HUES64 (cell line): Measurements from ENCODE around the gene MITF.

Source experiments
- H3K27ac ChIP-seq: 2 replicates; pipeline ENCODE4 v1.7.0; 2013; ENCODE audit warnings: low read depth, low read length, inconsistent platforms
- H3K27me3 ChIP-seq: 2 replicates; pipeline ENCODE4 v1.6.1; 2013; ENCODE audit warnings: mild to moderate bottlenecking, low read length; ENCODE audit not compliant: insufficient read depth
- H3K36me3 ChIP-seq: 2 replicates; pipeline ENCODE4 v1.6.1; 2013; ENCODE audit warnings: mild to moderate bottlenecking, low read length; ENCODE audit not compliant: insufficient read depth
- H3K4me1 ChIP-seq: 2 replicates; pipeline ENCODE4 v1.6.1; 2013; ENCODE audit warnings: mild to moderate bottlenecking, low read length, moderate library complexity; ENCODE audit not compliant: insufficient read depth
- H3K4me3 ChIP-seq: 2 replicates; pipeline ENCODE4 v1.5.1; 2013; ENCODE audit warnings: mild to moderate bottlenecking, low read length, moderate library complexity
- H3K9ac ChIP-seq: 2 replicates; pipeline ENCODE4 v1.6.1; 2013; ENCODE audit warnings: mild to moderate bottlenecking, low read depth, low read length
- H3K9me3 ChIP-seq: 2 replicates; pipeline ENCODE4 v1.6.1; 2013; ENCODE audit warnings: low read depth, low read length; ENCODE audit not compliant: insufficient read depth
- WGBS: fragments of 150-250, 120-280 bp; methylation state at CpG from one replicate; pipeline ENCODE4 v1.1.7; 2013; ENCODE audit warnings: missing lambda C conversion rate; 5-methylcytosine and 5-hydroxymethylcytosine counted together

MITF gene

GRCh38 chr3:69880069-69880640, 140.9 kb downstream of the MITF start:
- no peaks in the 10 kb centered on the region for H3K36me3 ChIP-seq
- no peaks in the 10 kb centered on the region for H3K9me3 ChIP-seq
- 91% methylated on average over 3 of the region's 4 CpGs for WGBS
- H3K27me3 ChIP-seq: no peaks in the 10 kb centered on the region
- no peak overlapping the region for H3K27ac ChIP-seq
- H3K4me3 ChIP-seq: no peak overlapping the region
- H3K4me1 ChIP-seq: no peaks in the 10 kb centered on the region
- no peak overlapping the region for H3K9ac ChIP-seq

GRCh38 chr3:69881051-69881450, 141.8 kb downstream of the MITF start:
- Histone ChIP-seq H3K4me3 (no peak overlapping the region), H3K27ac (no peak overlapping the region), H3K27me3 (no peaks in the 10 kb centered on the region), H3K9ac (no peak overlapping the region), H3K9me3 (no peaks in the 10 kb centered on the region), H3K4me1 (no peaks in the 10 kb centered on the region), H3K36me3 (no peaks in the 10 kb centered on the region)
- no CpG with 5 or more reads among the region's 1 CpG for whole genome bisulfite sequencing

GRCh38 chr3:69881756-69882428, 142.6 kb downstream of the MITF start:
- Histone ChIP-seq H3K9ac (no peak overlapping the region), H3K4me1 (no peaks in the 10 kb centered on the region), H3K36me3 (no peaks in the 10 kb centered on the region), H3K9me3 (no peaks in the 10 kb centered on the region), H3K27me3 (no peaks in the 10 kb centered on the region), H3K27ac (no peak overlapping the region), H3K4me3 (no peak overlapping the region)
- 94% methylated on average over 4 of the region's 5 CpGs for WGBS

- H3K4me3 ChIP-seq: no peak overlapping the region
- H3K27me3 ChIP-seq: no peaks in the 10 kb centered on the region
- no peak overlapping the region for H3K9ac ChIP-seq
- WGBS: 90% methylated on average over 4 of the region's 4 CpGs
- no peaks in the 10 kb centered on the region for H3K4me1 ChIP-seq
- H3K36me3 ChIP-seq: no peaks in the 10 kb centered on the region
- no peak overlapping the region for H3K27ac ChIP-seq
- H3K9me3 ChIP-seq: no peaks in the 10 kb centered on the region
These were observed 143.3 kb downstream of the MITF start for GRCh38 chr3:69882560-69882959.

GRCh38 chr3:69888040-69888942, 149.0 kb downstream of the MITF start:
- peaks cover 6% of the 10 kb centered on the region; the same call in 1 of the 2 replicates for H3K27me3 ChIP-seq
- no peaks in the 10 kb centered on the region for H3K36me3 ChIP-seq
- H3K4me3 ChIP-seq: no peak overlapping the region
- no peak overlapping the region for H3K9ac ChIP-seq
- peaks cover 23% of the 10 kb centered on the region for H3K4me1 ChIP-seq
- H3K9me3 ChIP-seq: no peaks in the 10 kb centered on the region
- 95% methylated on average over 11 of the region's 13 CpGs for WGBS
- H3K27ac ChIP-seq: no peak overlapping the region

GRCh38 chr3:69888943-69889315, 149.7 kb downstream of the MITF start:
- 90% methylated on average over 3 of the region's 3 CpGs for WGBS
- H3K4me3 ChIP-seq: no peak overlapping the region
- peaks cover 30% of the 10 kb centered on the region for H3K4me1 ChIP-seq

GRCh38 chr3:69890084-69890483, 150.8 kb downstream of the MITF start:
- no peak overlapping the region for H3K27ac ChIP-seq
- peaks cover 7% of the 10 kb centered on the region; the same call in 1 of the 2 replicates for H3K27me3 ChIP-seq
- WGBS: 92% methylated on average over 2 of the region's 4 CpGs
- peaks cover 30% of the 10 kb centered on the region for H3K4me1 ChIP-seq
- H3K36me3 ChIP-seq: no peaks in the 10 kb centered on the region
- H3K9me3 ChIP-seq: no peaks in the 10 kb centered on the region
- H3K9ac ChIP-seq: no peak overlapping the region
- H3K4me3 ChIP-seq: no peak overlapping the region

More at GRCh38 chr3:69888943-69889315, 149.7 kb downstream of the MITF start:
- Histone ChIP-seq H3K27ac (no peak overlapping the region), H3K9ac (no peak overlapping the region), H3K36me3 (no peaks in the 10 kb centered on the region), H3K27me3 (peaks cover 7% of the 10 kb centered on the region; the same call in 1 of the 2 replicates), H3K9me3 (no peaks in the 10 kb centered on the region)

- no peaks in the 10 kb centered on the region for H3K9me3 ChIP-seq
- peaks cover 7% of the 10 kb centered on the region; the same call in 1 of the 2 replicates for H3K27me3 ChIP-seq
- H3K36me3 ChIP-seq: no peaks in the 10 kb centered on the region
- H3K9ac ChIP-seq: no peak overlapping the region
- H3K27ac ChIP-seq: no peak overlapping the region
- peaks cover 30% of the 10 kb centered on the region for H3K4me1 ChIP-seq
- 100% methylated on average over 1 of the region's 2 CpGs for WGBS
- H3K4me3 ChIP-seq: no peak overlapping the region
These were observed 151.4 kb downstream of the MITF start for GRCh38 chr3:69890691-69891090.

- no peaks in the 10 kb centered on the region for H3K9me3 ChIP-seq
- H3K4me3 ChIP-seq: no peak overlapping the region; the same call in 1 of the 2 replicates
- peaks cover 14% of the 10 kb centered on the region; the same call in 1 of the 2 replicates for H3K27me3 ChIP-seq
- H3K27ac ChIP-seq: no peak overlapping the region
- H3K36me3 ChIP-seq: no peaks in the 10 kb centered on the region
- H3K4me1 ChIP-seq: peaks cover 30% of the 10 kb centered on the region
- 68% methylated on average over 4 of the region's 4 CpGs for WGBS
- no peak overlapping the region for H3K9ac ChIP-seq
These were observed 153.4 kb downstream of the MITF start for GRCh38 chr3:69892706-69893105.

GRCh38 chr3:69893274-69893673, 154.0 kb downstream of the MITF start:
- Histone ChIP-seq H3K27me3 (peaks cover 14% of the 10 kb centered on the region; the same call in 1 of the 2 replicates), H3K27ac (no peak overlapping the region), H3K4me3 (no peak overlapping the region; the same call in 1 of the 2 replicates), H3K4me1 (peaks cover 26% of the 10 kb centered on the region), H3K9me3 (no peaks in the 10 kb centered on the region), H3K36me3 (no peaks in the 10 kb centered on the region), H3K9ac (no peak overlapping the region)
- 27% methylated on average over 4 of the region's 4 CpGs for WGBS

- H3K27me3 ChIP-seq: peaks cover 14% of the 10 kb centered on the region; the same call in 1 of the 2 replicates
- H3K4me3 ChIP-seq: no peak overlapping the region
- H3K36me3 ChIP-seq: no peaks in the 10 kb centered on the region
- peaks cover 22% of the 10 kb centered on the region for H3K4me1 ChIP-seq
- no peak overlapping the region for H3K27ac ChIP-seq
- 89% methylated on average over 1 of the region's 1 CpG for WGBS
- no peaks in the 10 kb centered on the region for H3K9me3 ChIP-seq
- H3K9ac ChIP-seq: no peak overlapping the region
These were observed 156.8 kb downstream of the MITF start for GRCh38 chr3:69896095-69896494.
